HL-60 (cell line): Measurements from ENCODE around the gene KRTAP19-2.

Source experiments
- CTCF ChIP-seq: IDR thresholded peaks from one replicate; pipeline ENCODE4 v1.5.1; 2011; ENCODE audit warnings: low read length, control low read depth, inconsistent platforms; ENCODE audit not compliant: insufficient read depth
- GABPA ChIP-seq: IDR thresholded peaks from 2 replicates; pipeline ENCODE4 v1.6.1; 2012; ENCODE audit warnings: low read depth
- POLR2AphosphoS5 ChIP-seq: IDR thresholded peaks from 2 replicates; pipeline ENCODE4 v1.6.1; 2012; ENCODE audit warnings: low read depth
- REST ChIP-seq: IDR thresholded peaks from 2 replicates; pipeline ENCODE4 v1.6.1; 2012; ENCODE audit warnings: low read depth; ENCODE audit not compliant: insufficient replicate concordance
- SPI1 ChIP-seq: IDR thresholded peaks from 2 replicates; pipeline ENCODE4 v1.6.1; 2012; ENCODE audit warnings: low read depth, mild to moderate bottlenecking, borderline replicate concordance

- no peak for TF ChIP-seq CTCF
- no peak for TF ChIP-seq POLR2AphosphoS5
- TF ChIP-seq GABPA, result no peak
- no peak for TF ChIP-seq REST
- no peak for TF ChIP-seq SPI1
Measured at GRCh38 chr21:30448514-30448913, 38.7 kb downstream of the KRTAP19-2 start.
